ENCODE measurements around the gene LCOR.

LCOR gene

GRCh38 chr10:96890580-96890979, 58.5 kb downstream of the LCOR start:
- H3K36me3 ChIP-seq (replicated peaks; ENCODE audit: insufficient read depth, low read length) = no peaks in the 10 kb centered on the region
- H3F3A ChIP-seq (ENCODE audit: insufficient read depth, low read length) = no peaks in the 10 kb centered on the region
- TF ChIP-seq EZH2phosphoT487 (IDR thresholded peaks at IDR 0.05; ENCODE audit: low read length) (no peak), EZH2 (optimal IDR thresholded peaks at IDR 0.05; ENCODE audit: low read depth, low read length) (no peak)
- DNase-seq = no peak
- no peaks in the 10 kb centered on the region for H3K9me2 ChIP-seq (replicated peaks; ENCODE audit: insufficient read depth, low read length)
- H3K4me2 ChIP-seq (ENCODE audit: low read depth, low read length) = no peak overlapping the region
- peaks cover 77% of the 10 kb centered on the region for H3K79me2 ChIP-seq (ENCODE audit: low read length)
- H3K9me3 ChIP-seq (replicated peaks; ENCODE audit: insufficient read depth, low read length) = no peaks in the 10 kb centered on the region
- H3K27ac ChIP-seq (ENCODE audit: low read length) = no peak overlapping the region
- H2AFZ ChIP-seq (ENCODE audit: low read length) = no peak overlapping the region
- H4K20me1 ChIP-seq (ENCODE audit: insufficient read depth, low read length) = no peaks in the 10 kb centered on the region
- no peaks in the 10 kb centered on the region for H3K27me3 ChIP-seq (replicated peaks; ENCODE audit: insufficient read depth, low read length)
- no peak overlapping the region for H3K9ac ChIP-seq (ENCODE audit: low read length)
- H3K4me3 ChIP-seq (ENCODE audit: low read length) = no peak overlapping the region
- no peaks in the 10 kb centered on the region for H3K4me1 ChIP-seq (ENCODE audit: low read length)

- no peaks in the 10 kb centered on the region for H4K20me1 ChIP-seq (ENCODE audit: insufficient read depth, low read length)
- H3K9me2 ChIP-seq (replicated peaks; ENCODE audit: insufficient read depth, low read length) = no peaks in the 10 kb centered on the region
- H3F3A ChIP-seq (ENCODE audit: insufficient read depth, low read length) = no peaks in the 10 kb centered on the region
- no peaks in the 10 kb centered on the region for H3K27me3 ChIP-seq (replicated peaks; ENCODE audit: insufficient read depth, low read length)
- no peak overlapping the region for H3K9ac ChIP-seq (ENCODE audit: low read length)
- TF ChIP-seq CTCF (IDR thresholded peaks at IDR 0.05; ENCODE audit: low read length) = no peak
- TF ChIP-seq EZH2phosphoT487 (IDR thresholded peaks at IDR 0.05; ENCODE audit: low read length) = no peak
- no peak for TF ChIP-seq EZH2 (optimal IDR thresholded peaks at IDR 0.05; ENCODE audit: low read depth, low read length)
- H3K4me2 ChIP-seq (ENCODE audit: low read depth, low read length) = no peak overlapping the region
- H3K4me3 ChIP-seq (ENCODE audit: low read length) = no peak overlapping the region
- H3K36me3 ChIP-seq (replicated peaks; ENCODE audit: insufficient read depth, low read length) = no peaks in the 10 kb centered on the region
- peaks cover 75% of the 10 kb centered on the region for H3K79me2 ChIP-seq (ENCODE audit: low read length)
- no peak overlapping the region for H2AFZ ChIP-seq (ENCODE audit: low read length)
- no peaks in the 10 kb centered on the region for H3K9me3 ChIP-seq (replicated peaks; ENCODE audit: insufficient read depth, low read length)
- no peaks in the 10 kb centered on the region for H3K4me1 ChIP-seq (ENCODE audit: low read length)
- DNase-seq = no peak
- H3K27ac ChIP-seq (ENCODE audit: low read length) = no peak overlapping the region
Measured at GRCh38 chr10:96891840-96892239, 59.7 kb downstream of the LCOR start.

GRCh38 chr10:96895662-96896424, 63.7 kb downstream of the LCOR start:
- no peak overlapping the region for H3K4me2 ChIP-seq (ENCODE audit: low read depth, low read length)
- H3K9ac ChIP-seq (ENCODE audit: low read length) = no peak overlapping the region
- no peaks in the 10 kb centered on the region for H3K9me2 ChIP-seq (replicated peaks; ENCODE audit: insufficient read depth, low read length)
- no peaks in the 10 kb centered on the region for H3K4me1 ChIP-seq (ENCODE audit: low read length)
- TF ChIP-seq CTCF (IDR thresholded peaks at IDR 0.05; ENCODE audit: low read length) (no peak), EZH2phosphoT487 (IDR thresholded peaks at IDR 0.05; ENCODE audit: low read length) (no peak), EZH2 (optimal IDR thresholded peaks at IDR 0.05; ENCODE audit: low read depth, low read length) (no peak)
- no peaks in the 10 kb centered on the region for H3F3A ChIP-seq (ENCODE audit: insufficient read depth, low read length)
- no peak for DNase-seq
- peaks cover 84% of the 10 kb centered on the region for H3K79me2 ChIP-seq (ENCODE audit: low read length)
- no peak overlapping the region for H2AFZ ChIP-seq (ENCODE audit: low read length)
- no peaks in the 10 kb centered on the region for H3K9me3 ChIP-seq (replicated peaks; ENCODE audit: insufficient read depth, low read length)
- no peaks in the 10 kb centered on the region for H3K36me3 ChIP-seq (replicated peaks; ENCODE audit: insufficient read depth, low read length)
- H3K27me3 ChIP-seq (replicated peaks; ENCODE audit: insufficient read depth, low read length) = no peaks in the 10 kb centered on the region
- H3K27ac ChIP-seq (ENCODE audit: low read length) = no peak overlapping the region
- H3K4me3 ChIP-seq (ENCODE audit: low read length) = no peak overlapping the region
- H4K20me1 ChIP-seq (ENCODE audit: insufficient read depth, low read length) = no peaks in the 10 kb centered on the region
